Tibial artery (tissue), 4 donors: ENCODE data around the gene ARHGEF6.

Source experiments
- DNase-seq, 2 donors: peaks; one replicate each; pipeline ENCODE4 v3.0.0-alpha.2; 2019
- H3K27ac ChIP-seq, 2 donors: fragments of 200-600 bp; sonication (generic) in 1 of 2; 1 replicate in 1 of 2; 2 replicates in 1 of 2; pipeline ENCODE4 v1.5.1; 2018 to 2019; ENCODE audit warnings: mild to moderate bottlenecking in 1 of 2
- H3K27me3 ChIP-seq, 2 donors: fragments of 200-600 bp; sonication (generic) in 1 of 2; one replicate each; pipeline versions ENCODE4 v1.5.1 to v1.6.0; 2016 to 2019
- H3K36me3 ChIP-seq, 3 donors: fragments of 200-600 bp; sonication (generic) in 2 of 3; one replicate each; pipeline ENCODE4 v1.5.1; 2016 to 2019; ENCODE audit warnings: mild to moderate bottlenecking in 2 of 3
- H3K4me1 ChIP-seq, 4 donors: fragments of 200-600 bp; sonication (generic) in 2 of 4; 1 replicate in 3 of 4; 2 replicates in 1 of 4; pipeline ENCODE4 v1.5.1; 2016 to 2019
- H3K4me3 ChIP-seq, 2 donors: fragments of 200-600 bp; sonication (generic) in 1 of 2; 1 replicate in 1 of 2; 2 replicates in 1 of 2; pipeline ENCODE4 v1.5.1; 2018 to 2019; ENCODE audit warnings: mild to moderate bottlenecking in 2 of 2
- H3K9me3 ChIP-seq, 3 donors: fragments of 200-600 bp; sonication (generic) in 1 of 3; one replicate each; pipeline ENCODE4 v1.5.1; 2016 to 2019
- intact Hi-C: fragments of 100-400 bp; cut with DNase I; formaldehyde crosslinking; loops from one replicate; pipeline ENCODE4 v1.15.0; 2023; ENCODE audit warnings: low total_unique reads
- TF ChIP-seq, protein P1 (sequence below), 2 experiments: fragments of 200-600 bp in 1 of 2; fragments of 450-650 bp in 1 of 2; IDR thresholded peaks; one replicate each; pipeline ENCODE4 v1.5.1; 2017 to 2019; ENCODE audit warnings: antibody characterized with exemption in 2 of 2, mild to moderate bottlenecking in 1 of 2, moderate library complexity in 1 of 2

Gene ARHGEF6

DNA sequence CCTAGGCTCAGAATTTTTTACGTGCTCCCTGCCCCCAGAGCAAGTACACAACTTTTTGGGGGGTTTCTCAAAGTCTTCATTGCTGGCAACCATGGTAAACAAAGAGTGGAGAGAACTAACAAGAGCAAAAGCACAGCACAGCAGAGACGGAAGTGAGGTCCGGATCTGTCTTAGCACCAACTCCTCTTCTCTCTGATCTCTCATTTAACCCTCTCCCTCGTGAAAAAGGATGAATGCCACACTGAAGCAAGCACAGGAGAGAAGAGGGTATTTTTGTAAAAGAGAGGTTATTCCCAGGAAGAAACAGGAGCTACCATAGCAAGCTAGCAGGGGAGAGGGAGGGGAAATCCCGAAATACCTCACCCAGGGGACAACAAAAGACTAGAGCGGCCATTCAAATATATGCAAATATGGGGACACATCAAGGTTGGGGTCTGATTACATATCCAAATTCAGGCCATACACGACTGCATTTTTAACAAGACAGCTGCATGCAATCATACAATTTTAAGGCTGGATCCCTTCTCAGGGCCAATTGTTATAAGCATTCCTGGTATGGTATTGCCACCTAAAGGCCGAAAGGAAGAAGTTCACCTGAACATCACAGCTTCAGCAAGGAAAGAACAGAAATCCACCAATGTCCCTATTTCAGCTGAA lies 86.2 kb downstream of the ARHGEF6 start:
- intact Hi-C loops: no loop called here
- TF ChIP-seq, protein P1, sequence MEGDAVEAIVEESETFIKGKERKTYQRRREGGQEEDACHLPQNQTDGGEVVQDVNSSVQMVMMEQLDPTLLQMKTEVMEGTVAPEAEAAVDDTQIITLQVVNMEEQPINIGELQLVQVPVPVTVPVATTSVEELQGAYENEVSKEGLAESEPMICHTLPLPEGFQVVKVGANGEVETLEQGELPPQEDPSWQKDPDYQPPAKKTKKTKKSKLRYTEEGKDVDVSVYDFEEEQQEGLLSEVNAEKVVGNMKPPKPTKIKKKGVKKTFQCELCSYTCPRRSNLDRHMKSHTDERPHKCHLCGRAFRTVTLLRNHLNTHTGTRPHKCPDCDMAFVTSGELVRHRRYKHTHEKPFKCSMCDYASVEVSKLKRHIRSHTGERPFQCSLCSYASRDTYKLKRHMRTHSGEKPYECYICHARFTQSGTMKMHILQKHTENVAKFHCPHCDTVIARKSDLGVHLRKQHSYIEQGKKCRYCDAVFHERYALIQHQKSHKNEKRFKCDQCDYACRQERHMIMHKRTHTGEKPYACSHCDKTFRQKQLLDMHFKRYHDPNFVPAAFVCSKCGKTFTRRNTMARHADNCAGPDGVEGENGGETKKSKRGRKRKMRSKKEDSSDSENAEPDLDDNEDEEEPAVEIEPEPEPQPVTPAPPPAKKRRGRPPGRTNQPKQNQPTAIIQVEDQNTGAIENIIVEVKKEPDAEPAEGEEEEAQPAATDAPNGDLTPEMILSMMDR (IDR thresholded peaks at IDR 0.05): peak; percentile 26 to 35
- Histone ChIP-seq H3K4me3 (no peak overlapping the region), H3K27ac (no peak overlapping the region), H3K9me3 (peaks cover 0 to 4% (median 0%) of the 10 kb centered on the region in 3 donors), H3K36me3 (peaks cover 0 to 3% (median 0%) of the 10 kb centered on the region in 3 donors), H3K4me1 (peaks cover 0 to 4% (median 0%) of the 10 kb centered on the region in 4 donors), H3K27me3 (no peaks in the 10 kb centered on the region)
- DNase-seq: no peak

DNA sequence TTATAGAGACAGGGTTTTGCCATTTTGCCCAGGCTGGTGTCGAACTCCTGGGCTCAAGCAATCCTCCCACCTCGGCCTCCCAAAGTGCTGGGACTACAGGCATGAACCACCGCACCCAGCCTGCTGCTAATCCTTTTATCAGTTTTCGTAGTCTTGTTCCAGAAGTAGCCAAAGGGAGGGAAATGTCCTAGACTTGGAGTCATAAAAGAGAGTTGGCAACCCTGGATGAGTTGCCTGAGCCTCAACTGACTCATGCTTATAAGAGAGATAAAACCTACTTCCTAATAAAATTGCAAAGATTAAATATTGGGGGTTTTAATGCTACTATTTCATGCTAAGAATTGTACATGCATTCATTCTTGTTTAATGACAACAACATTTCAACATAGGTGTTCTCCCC lies 88.5 kb downstream of the ARHGEF6 start:
- Histone ChIP-seq H3K36me3 (peaks cover 0 to 16% (median 4%) of the 10 kb centered on the region in 3 donors), H3K4me3 (no peak overlapping the region), H3K27ac (no peak overlapping the region), H3K27me3 (no peaks in the 10 kb centered on the region), H3K4me1 (peaks cover 0 to 4% (median 0%) of the 10 kb centered on the region in 4 donors), H3K9me3 (no peaks in the 10 kb centered on the region)
- TF ChIP-seq, protein P1 (IDR thresholded peaks at IDR 0.05): no peak
- intact Hi-C loops: no loop called here
- DNase-seq: no peak

DNA sequence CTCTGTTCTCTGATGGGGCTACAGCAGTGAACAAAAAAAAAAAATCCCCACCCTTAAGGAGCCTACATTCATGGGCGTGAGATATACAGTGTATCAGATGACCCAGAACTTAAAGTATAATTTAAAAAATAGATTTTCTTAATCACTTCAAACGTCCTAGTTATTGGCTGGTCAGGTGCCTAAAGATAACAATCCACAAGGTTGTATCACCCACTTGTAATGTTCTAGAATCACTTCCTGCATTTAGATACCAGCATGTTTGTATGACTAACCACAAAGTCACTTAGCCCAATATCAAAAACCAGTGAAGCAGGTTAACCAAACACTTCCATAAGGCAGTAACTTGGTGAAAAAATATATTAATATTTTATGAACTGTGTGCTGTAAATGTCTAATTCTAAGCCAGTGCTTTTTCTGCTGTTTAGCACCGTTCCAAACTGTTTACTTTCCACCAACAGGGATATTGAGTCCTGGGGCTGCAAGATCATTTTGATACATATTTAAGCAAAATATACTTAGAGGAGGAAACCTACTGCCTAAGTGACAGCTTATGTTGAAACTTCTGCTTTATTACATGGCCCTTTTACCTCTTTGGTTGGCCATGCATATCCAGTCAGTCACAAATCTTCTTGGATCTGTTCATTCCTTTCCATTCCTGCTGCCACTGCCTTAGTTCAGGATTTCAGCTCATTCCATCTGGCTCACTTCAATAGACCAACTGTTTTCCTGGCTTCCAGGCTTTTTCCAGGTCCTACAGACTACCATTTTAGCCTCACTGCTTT lies 89.5 kb downstream of the ARHGEF6 start:
- Histone ChIP-seq H3K36me3 (peaks cover 0 to 16% (median 8%) of the 10 kb centered on the region in 3 donors), H3K9me3 (no peaks in the 10 kb centered on the region), H3K27ac (no peak overlapping the region), H3K27me3 (no peaks in the 10 kb centered on the region), H3K4me1 (peaks cover 0 to 4% (median 0%) of the 10 kb centered on the region in 4 donors), H3K4me3 (no peak overlapping the region)
- DNase-seq: no peak
- intact Hi-C loops: no loop called here
- TF ChIP-seq, protein P1 (IDR thresholded peaks at IDR 0.05): no peak

DNA sequence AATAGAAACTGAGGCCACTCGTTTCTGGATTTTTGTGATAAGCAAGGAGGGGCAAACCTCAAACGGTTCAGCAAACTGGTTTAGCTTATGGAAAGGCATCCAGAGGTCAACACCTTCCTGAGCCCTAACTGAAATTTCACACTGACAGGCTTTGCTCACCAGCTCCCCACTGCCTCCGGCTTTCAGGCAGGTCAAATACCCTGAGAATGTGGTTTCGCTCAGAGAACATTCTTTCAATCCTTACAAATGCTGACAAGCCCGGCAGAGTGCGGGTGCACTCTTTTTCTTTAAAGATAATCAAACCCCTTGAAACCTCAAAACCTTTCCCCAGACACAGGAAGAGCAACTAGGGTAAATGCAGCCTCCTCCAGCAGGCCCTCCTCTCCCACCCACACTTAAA lies 91.3 kb downstream of the ARHGEF6 start:
- intact Hi-C loops: no loop called here
- no peaks in the 10 kb centered on the region for H3K27me3 ChIP-seq

DNA sequence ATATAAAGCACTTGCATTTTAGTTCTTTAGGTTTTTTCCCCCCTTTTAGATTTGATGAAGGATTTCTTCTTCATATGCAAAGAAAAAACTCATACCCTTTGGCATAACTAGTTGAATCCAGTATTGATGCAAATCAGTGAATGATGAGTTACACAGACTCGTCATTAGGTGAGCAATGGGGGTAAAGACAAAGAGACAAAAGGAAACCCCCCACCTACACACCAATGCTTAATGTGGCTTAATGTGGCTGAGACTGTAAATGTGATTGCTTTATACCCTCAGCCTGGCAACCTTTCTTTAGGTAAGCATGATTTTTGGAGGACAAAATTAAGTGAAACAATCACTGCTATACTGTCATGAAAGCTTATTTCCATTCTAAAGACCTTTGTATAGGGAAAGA lies 93.3 kb downstream of the ARHGEF6 start:
- Histone ChIP-seq H3K4me3 (no peak overlapping the region), H3K36me3 (peaks cover 0 to 23% (median 8%) of the 10 kb centered on the region in 3 donors), H3K27me3 (no peaks in the 10 kb centered on the region), H3K4me1 (no peaks in the 10 kb centered on the region), H3K9me3 (no peaks in the 10 kb centered on the region), H3K27ac (no peak overlapping the region)
- no peak for DNase-seq
- TF ChIP-seq, protein P1 (IDR thresholded peaks at IDR 0.05): no peak
- intact Hi-C loops: no loop called here

More for the DNA sequence above, 91.3 kb downstream of the ARHGEF6 start:
- H3K9me3 ChIP-seq: no peaks in the 10 kb centered on the region
- no peak for DNase-seq
- TF ChIP-seq, protein P1 (IDR thresholded peaks at IDR 0.05): no peak
- H3K27ac ChIP-seq: no peak overlapping the region
- H3K4me1 ChIP-seq: peaks cover 0 to under 1% (median 0%) of the 10 kb centered on the region in 4 donors
- no peak overlapping the region for H3K4me3 ChIP-seq
- H3K36me3 ChIP-seq: peaks cover 0 to 23% (median 8%) of the 10 kb centered on the region in 3 donors
